ENCODE results near the gene ZNF32. TPM values are rescaled to one million over a fixed set of nuclear protein-coding genes. Genes with fewer than 3 reads are reported as not detected.
"Not testable (repeated sequence)": the region's sequence is repeated elsewhere in the genome, so short reads cannot be mapped to it uniquely, and the experiment has no call there.

ZNF32 gene
- total RNA-seq, 2 donors from 2014 or later: 15.7 to 17.7 TPM

DNA sequence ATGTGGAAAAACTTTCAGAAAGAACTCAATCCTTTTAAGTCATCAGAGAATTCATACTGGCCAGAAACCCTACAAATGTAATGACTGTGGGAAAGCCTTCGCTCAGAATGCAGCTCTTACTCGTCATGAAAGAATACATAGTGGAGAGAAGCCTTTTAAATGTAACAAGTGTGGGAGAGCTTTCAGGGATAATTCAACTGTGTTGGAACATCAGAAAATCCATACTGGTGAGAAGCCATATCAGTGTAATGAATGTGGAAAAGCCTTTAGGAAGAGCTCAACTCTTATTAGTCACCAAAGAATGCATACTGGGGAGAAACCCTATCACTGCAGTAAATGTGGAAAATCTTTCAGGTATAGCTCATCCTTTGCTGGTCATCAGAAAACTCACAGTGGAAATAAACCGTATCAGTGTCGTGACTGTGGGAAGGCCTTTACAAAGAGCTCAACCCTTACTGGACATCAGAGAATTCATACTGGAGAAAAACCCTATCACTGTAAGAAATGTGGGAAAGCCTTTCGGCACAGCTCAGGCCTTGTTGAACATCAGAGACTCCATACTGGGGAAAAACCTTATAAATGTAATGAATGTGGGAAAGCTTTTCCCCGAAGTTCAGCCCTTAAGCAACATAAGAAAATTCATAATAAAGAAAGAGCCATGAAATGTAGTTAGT is 31.8 kb downstream of the ZNF32 start:
- TF ChIP-seq, protein P1, sequence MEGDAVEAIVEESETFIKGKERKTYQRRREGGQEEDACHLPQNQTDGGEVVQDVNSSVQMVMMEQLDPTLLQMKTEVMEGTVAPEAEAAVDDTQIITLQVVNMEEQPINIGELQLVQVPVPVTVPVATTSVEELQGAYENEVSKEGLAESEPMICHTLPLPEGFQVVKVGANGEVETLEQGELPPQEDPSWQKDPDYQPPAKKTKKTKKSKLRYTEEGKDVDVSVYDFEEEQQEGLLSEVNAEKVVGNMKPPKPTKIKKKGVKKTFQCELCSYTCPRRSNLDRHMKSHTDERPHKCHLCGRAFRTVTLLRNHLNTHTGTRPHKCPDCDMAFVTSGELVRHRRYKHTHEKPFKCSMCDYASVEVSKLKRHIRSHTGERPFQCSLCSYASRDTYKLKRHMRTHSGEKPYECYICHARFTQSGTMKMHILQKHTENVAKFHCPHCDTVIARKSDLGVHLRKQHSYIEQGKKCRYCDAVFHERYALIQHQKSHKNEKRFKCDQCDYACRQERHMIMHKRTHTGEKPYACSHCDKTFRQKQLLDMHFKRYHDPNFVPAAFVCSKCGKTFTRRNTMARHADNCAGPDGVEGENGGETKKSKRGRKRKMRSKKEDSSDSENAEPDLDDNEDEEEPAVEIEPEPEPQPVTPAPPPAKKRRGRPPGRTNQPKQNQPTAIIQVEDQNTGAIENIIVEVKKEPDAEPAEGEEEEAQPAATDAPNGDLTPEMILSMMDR (IDR thresholded peaks at IDR 0.05): no peak
- H3K36me3 ChIP-seq: no peaks in the 10 kb centered on the region
- H3K9me3 ChIP-seq: no peaks in the 10 kb centered on the region
- H3K4me3 ChIP-seq: no peak overlapping the region
- no peak overlapping the region for H3K9ac ChIP-seq (ENCODE audit: low read depth in 2 of 2, low read length in 2 of 2)
- no peak overlapping the region for H3K27ac ChIP-seq
- no peaks in the 10 kb centered on the region for H3K4me1 ChIP-seq
- no peak for DNase-seq
- intact Hi-C loops (cut with DNase I): no loop called here
- H3K27me3 ChIP-seq: no peaks in the 10 kb centered on the region

GRCh38 chr10:43610636-43611035 is 38.0 kb downstream of the ZNF32 start:
- H3K27me3 ChIP-seq: no peaks in the 10 kb centered on the region
- no peak overlapping the region for H3K27ac ChIP-seq
- no peak overlapping the region for H3K4me3 ChIP-seq
- H3K36me3 ChIP-seq: no peaks in the 10 kb centered on the region
- DNase-seq: no peak
- intact Hi-C loops (cut with DNase I): no loop called here
- H3K9ac ChIP-seq (ENCODE audit: low read depth in 2 of 2, low read length in 2 of 2): no peak overlapping the region
- H3K9me3 ChIP-seq: no peaks in the 10 kb centered on the region
- TF ChIP-seq, protein P1 (IDR thresholded peaks at IDR 0.05): no peak
- no peaks in the 10 kb centered on the region for H3K4me1 ChIP-seq

- Histone ChIP-seq H3K27ac (no peak overlapping the region), H3K9ac (ENCODE audit: low read depth in 2 of 2, low read length in 2 of 2) (peak overlapping the region in 1 of 2 donors; percentile 76), H3K27me3 (no peaks in the 10 kb centered on the region), H3K36me3 (no peaks in the 10 kb centered on the region), H3K4me1 (no peaks in the 10 kb centered on the region), H3K9me3 (no peaks in the 10 kb centered on the region), H3K4me3 (peak overlapping the region; percentile 97)
- no peak for DNase-seq
- intact Hi-C loops (cut with DNase I): no loop called here
- TF ChIP-seq, protein P1 (IDR thresholded peaks at IDR 0.05): no peak
Measured at GRCh38 chr10:43607199-43607573, 41.5 kb downstream of the ZNF32 start.

DNA sequence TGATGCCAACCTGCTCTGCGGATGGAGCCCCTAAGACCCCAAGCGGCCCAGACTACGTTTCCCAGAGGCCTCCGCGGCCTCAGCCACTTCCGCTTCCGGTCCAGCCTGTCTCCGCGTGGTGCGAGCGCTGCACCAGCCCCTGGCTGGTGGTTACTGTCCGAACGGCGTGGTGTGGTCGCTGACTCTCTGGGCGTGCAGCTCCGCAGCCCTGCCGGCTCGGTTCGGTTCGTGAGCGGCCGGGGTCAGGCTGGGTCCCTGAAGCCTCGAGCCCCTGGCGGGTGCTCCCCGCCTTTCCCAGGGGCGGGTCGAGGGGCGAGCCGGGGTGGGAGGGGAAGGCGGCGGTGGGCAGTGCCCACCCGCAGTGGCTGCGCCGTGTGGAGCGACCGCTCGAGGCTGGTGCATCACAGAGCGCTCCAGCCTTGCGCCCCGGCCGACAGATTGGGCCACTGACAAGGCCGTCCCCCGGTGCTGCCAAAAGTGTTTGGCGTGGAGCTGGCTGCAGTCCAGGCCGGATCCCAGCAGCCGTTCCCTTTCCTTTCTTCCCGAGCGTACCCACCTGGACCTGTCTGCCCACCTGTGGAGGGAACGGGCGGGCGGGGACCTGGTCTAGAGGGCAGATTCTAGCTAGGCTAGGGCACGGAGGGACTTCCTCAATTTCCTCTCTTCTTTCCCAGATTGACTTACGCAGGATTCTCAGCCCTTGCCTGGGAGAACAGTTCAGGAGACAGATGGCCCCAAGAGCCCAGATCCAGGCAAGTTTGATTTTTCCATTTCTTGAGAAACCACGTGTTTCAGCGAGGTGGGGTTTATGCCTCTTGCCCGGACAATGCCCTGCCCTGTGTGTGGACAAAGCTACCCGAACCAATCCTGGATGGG is 42.1 kb downstream of the ZNF32 start, which contains the start of gene ZNF485:
Gene ZNF485 (plus strand): TSS at position 116 of the 876 bp plus-strand sequence. CDS start 613 bp downstream, at position 729.
- TF ChIP-seq, protein P1 (IDR thresholded peaks at IDR 0.05): no peak
- H3K9me3 ChIP-seq: no peaks in the 10 kb centered on the region
- H3K4me3 ChIP-seq: peak within 1 kb of the TSS; percentile 97
- no peaks in the 10 kb centered on the region for H3K27me3 ChIP-seq
- peak; percentile 68 for DNase-seq
- no peaks in the 10 kb centered on the region for H3K36me3 ChIP-seq
- H3K4me1 ChIP-seq: no peaks in the 10 kb centered on the region
- intact Hi-C loops (cut with DNase I): no loop called here
- peak within 1 kb of the TSS; percentile 31 for H3K27ac ChIP-seq
- H3K9ac ChIP-seq (ENCODE audit: low read depth in 2 of 2, low read length in 2 of 2): peak within 1 kb of the TSS; percentile 66 to 76

- DNase-seq: no peak
- H3K4me1 ChIP-seq: no peaks in the 10 kb centered on the region
- TF ChIP-seq, protein P1 (IDR thresholded peaks at IDR 0.05): no peak
- peak overlapping the region; percentile 97 for H3K4me3 ChIP-seq
- no peaks in the 10 kb centered on the region for H3K27me3 ChIP-seq
- H3K9ac ChIP-seq (ENCODE audit: low read depth in 2 of 2, low read length in 2 of 2): peak overlapping the region; percentile 66 to 76
- H3K36me3 ChIP-seq: no peaks in the 10 kb centered on the region
- no peaks in the 10 kb centered on the region for H3K9me3 ChIP-seq
- intact Hi-C loops (cut with DNase I): no loop called here
- H3K27ac ChIP-seq: no peak overlapping the region
Measured at GRCh38 chr10:43605850-43606322, 42.8 kb downstream of the ZNF32 start.

- H3K27me3 ChIP-seq; H3K36me3 ChIP-seq; H3K9ac ChIP-seq (ENCODE audit: low read depth in 2 of 2, low read length in 2 of 2); H3K4me1 ChIP-seq; intact Hi-C loops (cut with DNase I); H3K9me3 ChIP-seq; H3K27ac ChIP-seq; DNase-seq; H3K4me3 ChIP-seq: not testable (repeated sequence)
Measured at GRCh38 chr10:43601576-43601975, 47.1 kb downstream of the ZNF32 start.

Measured in colonic mucosa (tissue), 4 donors.